Activated CD4-positive, alpha-beta T cell treated with anti-CD3 and anti-CD28 coated beads, Interleukin-2, Interleukin-6, amounts not matched to agents 100 ng/mL and 50 ng/mL, durations not matched to agents 16 hours and 8 hours (primary cell): ENCODE measurements around the gene ANKRD27.
"Not testable (repeated sequence)": the region's sequence is repeated elsewhere in the genome, so short reads cannot be mapped to it uniquely, and the experiment has no call there.

Experiments used
- DNase-seq: peaks from one replicate; pipeline ENCODE4 v3.0.0-alpha.2; 2020

The ANKRD27 gene

DNA sequence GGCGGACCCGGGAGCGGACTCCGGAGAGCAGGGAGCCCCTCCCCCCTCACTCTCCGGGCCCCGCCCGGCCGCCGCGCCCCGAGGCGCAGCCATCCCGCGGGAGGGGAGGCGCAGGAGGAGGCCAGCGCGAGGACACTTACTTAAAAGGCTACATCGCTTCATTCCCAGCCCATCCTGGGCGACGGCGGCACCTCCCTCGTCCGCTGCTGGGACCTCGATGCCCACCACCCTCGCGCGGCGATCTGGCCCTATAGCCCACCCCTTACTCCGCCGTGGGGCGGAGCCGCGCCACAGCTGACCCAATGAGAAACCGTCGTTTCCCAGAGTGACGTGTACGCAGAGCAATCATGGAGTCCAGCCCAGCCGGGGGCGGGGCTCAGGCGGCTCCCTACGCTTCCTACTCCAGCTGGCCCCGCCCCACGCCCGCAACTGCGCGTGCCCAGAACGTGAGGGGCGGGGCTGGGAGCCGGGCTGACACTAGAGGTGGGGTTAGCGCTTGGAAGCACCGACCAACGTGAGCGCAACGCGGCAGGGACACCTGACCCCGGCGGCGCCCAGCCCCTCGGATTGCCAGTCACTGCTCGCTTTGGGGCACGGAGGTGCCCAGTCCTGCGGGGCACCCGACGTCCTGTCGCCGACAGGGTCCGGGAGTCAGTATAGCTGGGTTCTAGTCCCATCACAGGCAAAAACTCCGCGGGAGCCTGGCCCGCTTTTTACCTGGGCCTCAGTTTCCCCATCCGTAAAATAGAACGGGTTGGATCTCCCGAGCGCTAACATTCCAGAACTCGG is at the start of gene ANKRD27:
Gene ANKRD27 (minus strand): TSS at position 250 of the 789 bp plus-strand sequence. CDS start 16,165 bp downstream, outside the sequence.
- peak; percentile 99 for DNase-seq

DNA sequence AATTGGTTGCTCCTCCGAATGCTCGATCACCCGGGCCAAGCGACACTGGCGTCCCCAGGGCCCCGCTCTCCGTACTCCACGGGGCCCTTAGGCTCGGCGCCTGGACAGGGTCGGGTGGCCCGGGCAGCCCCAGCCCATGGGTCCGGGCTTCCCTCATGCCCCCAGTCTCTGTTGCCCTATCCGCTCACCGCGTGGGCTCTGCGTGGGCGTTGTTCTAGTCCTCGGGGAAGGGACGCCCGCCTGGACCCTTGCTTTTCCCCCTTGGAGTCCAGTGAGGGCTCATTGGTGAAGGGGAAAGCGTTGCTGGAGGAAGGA is 45.9 kb upstream of the ANKRD27 start:
- no peak for DNase-seq

GRCh38 chr19:32720216-32720935 is 45.4 kb upstream of the ANKRD27 start:
- no peak for DNase-seq

DNA sequence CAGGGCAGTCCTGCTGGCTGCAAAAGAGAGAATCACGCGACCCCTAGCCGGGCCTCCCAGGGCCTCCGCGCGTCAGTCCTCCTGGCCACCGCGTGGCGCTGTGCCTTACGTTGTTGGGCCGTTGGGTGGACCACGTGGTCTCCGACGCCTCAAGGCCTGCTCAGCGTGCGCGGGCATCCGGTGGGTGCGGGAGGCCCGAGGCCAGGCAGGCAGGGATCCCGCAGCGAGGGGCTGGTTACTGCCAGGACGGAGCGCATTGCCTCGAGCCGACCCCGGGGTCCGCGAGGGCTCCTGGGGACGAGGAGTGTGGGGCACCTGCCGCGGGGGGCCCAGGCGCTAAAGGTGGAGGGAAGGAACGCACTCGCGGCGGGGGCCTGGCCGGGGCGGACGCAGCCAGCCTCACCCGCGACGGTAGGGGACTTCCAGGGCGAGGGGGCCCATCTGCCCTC is 44.7 kb upstream of the ANKRD27 start, which contains the start of gene TDRD12:
Gene TDRD12 (plus strand): TSS at position 157 of the 449 bp plus-strand sequence. CDS start 306 bp downstream, outside the sequence.
- DNase-seq: no peak

- DNase-seq: no peak
Observed at GRCh38 chr19:32718286-32718685, 43.3 kb upstream of the ANKRD27 start.

- DNase-seq: no peak
Observed at GRCh38 chr19:32717496-32717895, 42.5 kb upstream of the ANKRD27 start.

- DNase-seq: not testable (repeated sequence)
Observed at GRCh38 chr19:32716203-32716602, 41.2 kb upstream of the ANKRD27 start.

DNA sequence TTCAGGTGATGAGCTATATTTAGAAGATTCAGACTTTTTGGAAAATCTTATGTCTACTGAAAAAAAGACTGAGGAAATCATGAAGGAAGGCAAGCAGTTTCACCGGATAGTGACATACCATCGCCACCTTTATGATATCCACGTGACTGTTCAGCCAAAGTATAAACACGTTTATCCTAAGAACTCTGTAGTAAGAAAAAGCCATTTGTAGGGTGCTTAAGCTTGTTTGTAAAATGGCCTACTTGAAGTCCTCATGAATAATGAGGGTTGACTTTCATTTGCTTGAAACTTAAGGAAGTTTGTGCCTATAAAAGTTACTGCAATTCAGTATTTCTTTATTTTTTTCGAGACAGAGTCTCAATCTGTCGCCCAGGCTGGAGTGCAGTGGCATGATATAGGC is 36.8 kb upstream of the ANKRD27 start:
- no peak for DNase-seq

- DNase-seq: no peak
Observed at GRCh38 chr19:32709032-32709431, 34.1 kb upstream of the ANKRD27 start.

- peak; percentile 48 for DNase-seq
Observed at GRCh38 chr19:32708457-32708856, 33.5 kb upstream of the ANKRD27 start.

DNA sequence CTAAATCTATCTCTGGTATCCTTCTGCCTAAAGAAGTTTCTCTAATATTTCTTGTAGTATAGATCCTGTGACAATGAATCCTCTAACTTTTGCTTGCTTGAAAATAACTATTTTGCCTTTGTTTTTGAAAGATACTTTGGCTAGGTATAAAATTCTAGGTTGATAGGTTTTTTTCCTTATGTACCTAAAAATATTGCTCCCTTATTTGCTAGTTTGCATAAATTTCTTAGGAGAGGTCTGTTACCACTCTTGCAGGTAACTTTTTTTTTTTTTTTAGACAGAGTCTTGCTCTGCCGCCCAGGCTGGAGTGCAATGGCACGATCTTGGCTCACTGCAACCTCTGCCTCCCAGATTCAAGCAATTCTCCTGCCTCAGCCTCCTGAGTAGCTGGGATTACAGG is 29.0 kb upstream of the ANKRD27 start:
- not testable (repeated sequence) for DNase-seq

- DNase-seq: no peak
Observed at GRCh38 chr19:32702010-32702409, 27.0 kb upstream of the ANKRD27 start.

DNA sequence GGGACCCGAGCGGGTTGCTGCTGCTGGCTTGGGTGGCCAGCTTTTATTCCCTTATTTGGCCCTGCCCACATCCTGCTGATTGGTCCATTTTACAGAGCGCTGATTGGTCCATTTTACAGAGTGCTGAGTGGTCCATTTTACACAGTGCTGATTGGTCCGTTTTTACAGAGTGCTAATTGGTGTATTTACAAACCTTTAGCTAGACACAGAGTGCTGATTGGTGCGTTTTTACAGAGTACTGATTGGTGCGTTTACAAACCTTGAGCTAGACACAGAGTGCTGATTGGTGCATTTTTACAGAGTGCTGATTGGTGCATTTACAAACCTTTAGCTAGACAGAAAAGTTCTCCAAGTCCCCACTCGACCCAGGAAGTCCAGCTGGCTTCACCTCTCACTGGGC is 25.1 kb upstream of the ANKRD27 start:
- DNase-seq: not testable (repeated sequence)

DNA sequence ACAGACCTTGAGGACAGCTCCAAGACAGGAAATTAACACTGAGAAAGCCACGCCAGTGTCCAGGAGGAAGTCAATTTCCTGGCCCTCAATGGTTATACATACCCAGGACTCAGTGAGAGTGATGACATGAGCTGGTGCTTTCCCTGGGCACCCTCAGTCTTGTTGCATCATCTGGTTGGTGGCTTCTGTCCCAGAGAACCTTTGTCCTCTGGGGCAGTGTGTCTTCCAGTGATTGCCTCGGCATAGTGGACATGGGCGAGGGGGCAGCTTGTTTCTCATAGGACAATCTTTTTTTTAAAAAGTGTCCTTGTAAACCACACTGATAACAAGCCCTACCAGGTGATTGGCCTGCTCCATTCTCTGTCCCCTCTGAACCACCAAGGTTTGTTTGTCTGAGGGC is 21.8 kb upstream of the ANKRD27 start:
- not testable (repeated sequence) for DNase-seq

DNA sequence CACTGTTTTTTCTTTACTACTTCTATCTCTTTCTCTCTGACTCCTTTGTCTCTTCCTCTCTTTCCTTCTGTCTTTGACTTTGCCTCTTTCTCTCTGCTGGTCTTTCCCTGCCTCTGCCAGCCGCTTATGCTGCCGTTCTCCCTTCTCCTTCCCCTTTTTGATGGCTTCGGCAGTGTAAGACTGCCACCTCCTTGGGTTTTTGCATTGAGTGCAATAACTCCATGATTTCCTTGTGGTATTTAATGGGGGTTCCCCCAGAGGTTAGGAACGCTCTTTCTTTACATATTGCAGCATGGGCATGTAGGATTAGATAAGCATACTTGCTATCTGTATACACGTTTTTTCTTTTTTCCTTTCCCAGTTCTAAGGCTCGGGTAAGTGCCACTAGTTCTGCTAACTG is 20.5 kb upstream of the ANKRD27 start:
- not testable (repeated sequence) for DNase-seq

DNA sequence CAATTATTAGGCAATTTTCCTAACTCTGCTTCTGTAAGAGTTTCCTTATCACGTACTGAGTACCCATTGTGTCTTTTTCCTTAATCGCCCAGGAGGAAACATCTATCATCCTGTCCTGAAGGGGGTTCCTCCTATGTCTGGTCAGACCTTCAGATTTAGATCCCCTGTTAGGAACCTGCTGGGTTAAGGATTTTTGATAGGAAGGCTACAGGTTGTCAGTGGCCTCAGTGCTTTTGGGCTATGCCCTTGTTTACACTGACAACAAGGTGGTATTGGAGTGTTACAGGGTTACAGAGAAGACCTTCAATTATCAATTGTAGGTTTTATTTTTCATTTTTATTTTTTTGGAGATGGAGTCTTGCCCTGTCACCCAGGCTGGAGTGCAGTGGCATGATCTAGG is 19.9 kb upstream of the ANKRD27 start:
- not testable (repeated sequence) for DNase-seq

DNA sequence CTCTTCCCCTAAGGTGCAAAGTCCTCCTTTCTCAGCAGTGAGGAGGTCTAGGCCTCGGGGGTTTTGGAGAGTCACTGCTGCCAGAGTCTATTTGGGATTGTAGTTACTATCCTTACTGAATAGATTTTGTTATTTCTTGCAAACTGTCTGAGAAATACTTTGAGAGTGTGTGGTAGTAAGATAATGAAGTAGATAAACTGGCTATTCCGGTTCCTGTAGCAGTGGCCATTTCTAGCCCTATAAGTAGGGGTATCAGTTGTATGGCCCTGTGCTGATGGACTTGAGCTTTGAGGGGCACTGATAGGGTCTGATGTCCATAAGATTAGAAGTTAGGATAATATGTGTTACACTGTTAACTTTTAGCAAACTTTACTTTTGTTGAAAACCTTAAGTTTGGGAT is 19.3 kb upstream of the ANKRD27 start:
- DNase-seq: not testable (repeated sequence)

GRCh38 chr19:32693151-32694108 is 18.4 kb upstream of the ANKRD27 start:
- DNase-seq: peak; percentile 65

DNA sequence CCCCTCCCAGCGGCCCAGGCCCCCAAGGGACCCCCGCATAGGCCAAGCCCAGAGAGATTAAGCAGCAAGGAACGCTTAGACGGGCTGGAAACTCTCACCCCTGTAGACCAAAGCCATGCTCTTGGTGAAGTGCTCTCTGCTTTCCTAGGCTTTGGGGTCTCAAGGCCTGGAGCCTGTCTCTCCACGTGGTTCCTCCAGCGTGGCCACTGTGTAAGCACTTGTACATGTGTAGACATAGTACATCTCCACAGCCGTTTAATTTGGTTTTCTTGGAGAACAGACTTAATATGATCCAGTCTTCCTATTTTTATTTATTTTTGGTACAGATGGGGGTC is 17.7 kb upstream of the ANKRD27 start:
- no peak for DNase-seq

- peak; percentile 69 for DNase-seq
Observed at GRCh38 chr19:32691952-32692726, 17.2 kb upstream of the ANKRD27 start.

- DNase-seq: peak; percentile 93
Observed at GRCh38 chr19:32691291-32691951, 16.4 kb upstream of the ANKRD27 start, which contains the start of gene NUDT19. Gene NUDT19 (plus strand): TSS chr19:32691821. CDS start chr19:32691961, 140 bp downstream.

GRCh38 chr19:32688311-32688710 is 13.3 kb upstream of the ANKRD27 start:
- DNase-seq: no peak
